PC-3 (cell line): Measurements from ENCODE around the gene PPIL1.

Source experiments
- EZH2 ChIP-seq: fragments of 300-600 bp; sonication (generic); IDR thresholded peaks from one replicate; pipeline ENCODE4 v1.6.1; 2017; ENCODE audit warnings: antibody characterized with exemption, mild to moderate bottlenecking, low read length; ENCODE audit not compliant: unreplicated experiment
- EZH2phosphoT487 ChIP-seq: fragments of 300-600 bp; sonication (generic); IDR thresholded peaks from 2 replicates; pipeline ENCODE4 v1.6.1; 2018; ENCODE audit warnings: mild to moderate bottlenecking, antibody characterized with exemption, low read length, borderline replicate concordance
- TF ChIP-seq, protein P1 (sequence below): fragments of 300-600 bp; sonication (generic); conservative IDR thresholded peaks from 2 replicates; pipeline ENCODE4 v1.5.1; 2017; ENCODE audit warnings: antibody characterized with exemption, low read depth, mild to moderate bottlenecking, low read length

DNA sequence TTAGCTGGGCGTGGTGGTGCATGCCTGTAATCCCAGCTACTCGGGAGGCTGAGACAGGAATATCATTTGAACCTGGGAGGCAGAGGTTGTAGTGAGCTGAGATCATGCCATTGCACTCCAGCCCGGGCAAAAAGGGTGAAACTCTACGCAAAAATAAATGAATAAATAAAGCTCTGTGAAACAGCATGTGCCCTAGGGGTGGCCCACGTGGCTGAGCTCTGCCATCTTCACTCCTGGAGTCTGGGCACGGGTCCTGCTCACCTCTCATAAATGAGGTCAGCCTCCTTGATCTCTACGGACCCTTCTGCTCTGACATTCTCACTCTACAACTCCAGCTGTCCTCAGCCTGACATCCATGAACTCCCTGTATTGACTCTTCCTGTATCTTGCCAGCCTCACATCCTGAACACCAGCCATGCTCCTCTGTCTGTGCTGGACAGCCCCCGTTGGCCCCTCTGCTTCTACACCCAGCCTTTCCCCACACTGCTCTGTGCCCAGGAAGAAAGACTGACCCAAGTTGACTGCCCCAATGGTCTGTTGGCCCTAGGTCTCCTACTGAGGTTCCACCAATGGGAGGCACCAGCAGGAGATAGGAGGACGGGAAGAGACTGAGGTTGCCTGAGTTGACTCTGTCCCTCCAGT lies 57.3 kb downstream of the PPIL1 start:
- TF ChIP-seq EZH2phosphoT487, result no peak
- TF ChIP-seq, protein P1, sequence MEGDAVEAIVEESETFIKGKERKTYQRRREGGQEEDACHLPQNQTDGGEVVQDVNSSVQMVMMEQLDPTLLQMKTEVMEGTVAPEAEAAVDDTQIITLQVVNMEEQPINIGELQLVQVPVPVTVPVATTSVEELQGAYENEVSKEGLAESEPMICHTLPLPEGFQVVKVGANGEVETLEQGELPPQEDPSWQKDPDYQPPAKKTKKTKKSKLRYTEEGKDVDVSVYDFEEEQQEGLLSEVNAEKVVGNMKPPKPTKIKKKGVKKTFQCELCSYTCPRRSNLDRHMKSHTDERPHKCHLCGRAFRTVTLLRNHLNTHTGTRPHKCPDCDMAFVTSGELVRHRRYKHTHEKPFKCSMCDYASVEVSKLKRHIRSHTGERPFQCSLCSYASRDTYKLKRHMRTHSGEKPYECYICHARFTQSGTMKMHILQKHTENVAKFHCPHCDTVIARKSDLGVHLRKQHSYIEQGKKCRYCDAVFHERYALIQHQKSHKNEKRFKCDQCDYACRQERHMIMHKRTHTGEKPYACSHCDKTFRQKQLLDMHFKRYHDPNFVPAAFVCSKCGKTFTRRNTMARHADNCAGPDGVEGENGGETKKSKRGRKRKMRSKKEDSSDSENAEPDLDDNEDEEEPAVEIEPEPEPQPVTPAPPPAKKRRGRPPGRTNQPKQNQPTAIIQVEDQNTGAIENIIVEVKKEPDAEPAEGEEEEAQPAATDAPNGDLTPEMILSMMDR, result no peak
- no peak for TF ChIP-seq EZH2
